ENCODE data around the gene NUP98. TPM values are rescaled to one million over a fixed set of nuclear protein-coding genes. Genes with fewer than 3 reads are reported as not detected.

The NUP98 gene
- total RNA-seq, 4 donors from 2014 or later, result 74.6 to 117 (median 86.7) TPM

- no peak for TF ChIP-seq CTCF (IDR thresholded peaks at IDR 0.05; ENCODE audit: low read depth)
These were observed 74.2 kb downstream of the NUP98 start for GRCh38 chr11:3723014-3723708.

DNA sequence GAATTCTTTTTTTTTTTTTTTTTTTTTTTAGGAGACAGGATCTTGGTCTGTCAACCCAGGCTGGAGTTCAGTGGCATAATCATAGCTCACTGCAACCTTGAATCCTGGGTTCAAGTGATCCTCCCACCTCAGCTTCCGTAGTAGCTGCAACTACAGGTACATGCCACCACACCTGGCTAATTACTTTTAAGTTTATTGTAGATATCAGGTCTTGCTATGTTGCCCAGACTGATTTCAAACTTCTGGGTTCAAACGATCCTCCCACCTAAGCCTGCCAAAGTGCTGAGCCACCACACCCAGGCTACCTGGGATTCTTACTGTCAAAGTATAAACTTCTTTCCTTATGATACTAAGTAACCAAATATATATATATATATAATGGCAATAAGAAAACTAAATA lies 75.3 kb downstream of the NUP98 start:
- TF ChIP-seq CTCF (IDR thresholded peaks at IDR 0.05; ENCODE audit: low read depth), result no peak

DNA sequence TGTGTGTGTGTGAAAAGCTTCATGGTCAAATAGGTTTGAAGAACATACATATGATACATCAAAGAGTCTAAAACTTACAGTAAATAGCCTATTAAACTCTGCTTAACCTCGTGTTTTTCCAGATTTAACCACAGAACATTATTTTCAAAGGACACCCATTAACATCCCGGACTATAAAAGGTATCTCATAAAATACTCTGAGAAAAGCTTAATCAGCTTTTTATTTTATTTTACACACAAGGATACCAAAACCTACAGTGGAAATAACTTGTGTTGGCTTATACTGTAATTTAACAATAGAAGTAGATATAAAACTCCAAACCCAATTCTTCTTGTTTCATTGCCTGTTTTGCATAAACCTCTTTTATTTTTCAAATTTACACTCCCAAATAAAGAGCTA lies 76.4 kb downstream of the NUP98 start:
- TF ChIP-seq CTCF (IDR thresholded peaks at IDR 0.05; ENCODE audit: low read depth), result no peak

DNA sequence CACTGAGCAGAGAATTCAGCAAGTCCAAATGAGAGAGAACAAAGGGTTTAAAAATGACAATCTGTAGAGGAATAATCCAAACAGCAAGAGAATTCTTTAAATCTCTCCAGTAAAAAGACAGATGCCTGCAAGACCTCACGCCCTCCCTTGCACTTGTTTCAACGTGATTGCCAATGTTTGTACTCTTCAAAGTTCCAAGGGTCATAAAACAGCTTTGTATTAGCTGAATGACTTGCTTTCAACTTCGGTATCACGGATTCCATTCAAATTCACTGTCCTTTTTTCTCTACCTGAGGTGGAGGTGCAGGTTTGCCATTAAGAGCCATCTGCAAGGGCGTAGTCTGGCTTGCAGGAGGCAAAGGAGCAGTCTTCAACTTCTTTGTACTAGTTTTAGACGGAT lies 85.1 kb downstream of the NUP98 start:
- TF ChIP-seq CTCF (IDR thresholded peaks at IDR 0.05; ENCODE audit: low read depth), result no peak

GRCh38 chr11:3710485-3711259 lies 86.7 kb downstream of the NUP98 start:
- no peak for TF ChIP-seq CTCF (IDR thresholded peaks at IDR 0.05; ENCODE audit: low read depth)

DNA sequence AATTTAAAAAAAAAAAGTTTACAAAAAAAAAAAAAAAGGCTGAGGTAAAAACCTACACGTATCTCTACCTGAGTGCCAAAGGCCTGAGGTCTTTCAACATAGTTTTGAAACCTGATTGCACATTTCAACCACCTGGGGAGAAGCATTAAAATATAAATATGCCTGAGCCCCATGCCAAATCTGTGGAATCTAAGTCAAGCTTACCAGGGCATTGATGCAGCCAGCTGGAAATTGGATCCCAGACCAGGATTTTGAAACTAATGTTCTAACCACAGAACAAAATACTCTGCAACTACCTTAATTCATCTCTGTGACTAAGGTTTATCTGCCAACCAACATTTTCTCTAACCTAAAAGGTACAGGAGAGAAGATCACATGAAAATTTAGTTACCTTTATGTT lies 87.4 kb downstream of the NUP98 start:
- TF ChIP-seq CTCF (IDR thresholded peaks at IDR 0.05; ENCODE audit: low read depth), result no peak

- no peak for TF ChIP-seq CTCF (IDR thresholded peaks at IDR 0.05; ENCODE audit: low read depth)
These were observed 90.2 kb downstream of the NUP98 start for GRCh38 chr11:3707176-3707575.
